ENCODE results near the gene GSTA1.
"Not testable (repeated sequence)": the region's sequence is repeated elsewhere in the genome, so short reads cannot be mapped to it uniquely, and the experiment has no call there.

The GSTA1 gene

GRCh38 chr6:52808660-52809059 is 5.0 kb upstream of the GSTA1 start:
- DNase-seq (ENCODE audit: low spot score): no peak

DNA sequence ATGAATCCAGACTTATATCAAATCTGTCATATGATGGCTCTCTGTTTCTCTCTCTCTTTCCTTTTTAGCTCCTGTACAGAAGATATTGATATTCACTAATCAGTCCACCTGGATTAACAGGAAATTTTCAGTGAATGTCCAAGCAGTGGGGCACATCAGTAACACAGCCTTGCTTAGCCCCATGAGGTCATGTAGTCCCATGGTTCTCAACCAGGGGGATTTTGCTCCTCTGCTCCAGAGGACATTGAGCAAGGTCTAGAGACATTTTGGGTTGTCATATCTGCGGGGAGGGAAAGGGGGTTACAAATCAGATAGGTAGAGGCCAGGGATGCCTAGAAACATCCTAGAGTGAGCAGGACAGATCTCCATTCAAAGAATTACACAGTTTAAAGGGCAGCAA is 810 bp downstream of the GSTA1 start:
- no peak for DNase-seq (ENCODE audit: low spot score)

GRCh38 chr6:52801188-52801841 is 2.3 kb downstream of the GSTA1 start:
- no peak for DNase-seq (ENCODE audit: low spot score)

DNA sequence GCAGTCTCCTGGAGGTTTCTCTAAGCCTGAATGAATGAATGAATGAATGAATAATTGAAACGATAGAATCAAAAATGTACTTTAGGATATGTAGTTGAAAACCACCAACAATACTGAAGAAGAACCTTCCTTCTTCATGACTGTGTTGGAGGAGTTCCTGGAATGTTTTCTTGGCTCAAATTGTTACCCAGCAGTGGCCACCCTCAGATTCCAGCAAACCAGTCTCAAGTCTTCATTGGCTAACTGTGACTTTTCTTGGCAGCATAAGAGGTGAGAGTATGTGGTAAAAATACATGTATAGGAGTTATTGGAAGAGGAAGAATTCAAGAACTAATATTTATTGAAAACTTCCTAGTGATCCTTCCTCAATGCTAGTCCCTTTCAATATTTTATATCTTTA is 4.3 kb downstream of the GSTA1 start:
- not testable (repeated sequence) for DNase-seq (ENCODE audit: low spot score)

GRCh38 chr6:52794366-52794765 is 9.2 kb downstream of the GSTA1 start:
- not testable (repeated sequence) for DNase-seq (ENCODE audit: low spot score)

DNA sequence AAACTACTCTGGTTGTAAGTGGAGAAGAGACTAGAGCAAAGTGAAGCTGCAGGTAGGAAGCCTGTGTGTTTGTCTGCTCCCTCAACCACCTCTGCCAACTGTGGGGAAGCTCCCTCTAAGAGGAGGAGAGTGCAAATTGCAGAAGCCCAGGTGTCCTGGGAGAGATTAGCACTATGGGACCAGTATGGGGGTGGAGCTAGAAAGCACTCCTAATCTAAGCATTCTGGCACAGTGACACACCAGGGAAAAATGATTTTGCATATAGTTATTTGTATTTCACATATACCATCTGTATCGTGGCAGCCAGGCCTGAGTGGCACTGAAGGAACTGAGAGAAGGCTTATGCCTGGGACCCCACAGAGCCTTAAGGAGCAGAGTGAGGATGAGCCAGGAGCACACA is 12.8 kb downstream of the GSTA1 start:
- DNase-seq (ENCODE audit: low spot score): no peak

GRCh38 chr6:52789658-52790057 is 14.0 kb downstream of the GSTA1 start:
- DNase-seq (ENCODE audit: low spot score): not testable (repeated sequence)

GRCh38 chr6:52788478-52788877 is 15.1 kb downstream of the GSTA1 start:
- no peak for DNase-seq (ENCODE audit: low spot score)

- DNase-seq (ENCODE audit: low spot score): no peak
Observed at GRCh38 chr6:52787917-52788316, 15.7 kb downstream of the GSTA1 start.

- DNase-seq (ENCODE audit: low spot score): no peak
Observed at GRCh38 chr6:52786249-52786956, 17.2 kb downstream of the GSTA1 start.

GRCh38 chr6:52782696-52783274 is 20.8 kb downstream of the GSTA1 start:
- not testable (repeated sequence) for DNase-seq (ENCODE audit: low spot score)

DNA sequence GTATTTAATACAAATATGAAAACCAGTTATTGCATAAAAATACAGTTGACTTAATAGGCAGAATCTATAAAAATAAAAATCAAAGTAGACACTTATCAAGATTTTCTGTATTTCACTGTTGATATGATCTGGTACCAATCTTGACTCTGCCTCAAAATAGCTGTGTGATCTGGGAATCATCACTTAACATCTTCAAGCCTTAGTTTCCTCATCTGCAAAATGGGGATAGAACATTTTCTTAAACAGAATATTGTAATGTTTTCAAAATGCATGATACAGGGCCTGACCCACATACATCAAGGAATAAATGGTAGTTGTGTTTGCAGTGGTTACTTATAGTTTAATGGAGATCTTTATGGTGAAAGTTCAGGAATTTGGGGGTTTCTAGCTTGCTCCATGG is 21.4 kb downstream of the GSTA1 start:
- DNase-seq (ENCODE audit: low spot score): not testable (repeated sequence)

DNA sequence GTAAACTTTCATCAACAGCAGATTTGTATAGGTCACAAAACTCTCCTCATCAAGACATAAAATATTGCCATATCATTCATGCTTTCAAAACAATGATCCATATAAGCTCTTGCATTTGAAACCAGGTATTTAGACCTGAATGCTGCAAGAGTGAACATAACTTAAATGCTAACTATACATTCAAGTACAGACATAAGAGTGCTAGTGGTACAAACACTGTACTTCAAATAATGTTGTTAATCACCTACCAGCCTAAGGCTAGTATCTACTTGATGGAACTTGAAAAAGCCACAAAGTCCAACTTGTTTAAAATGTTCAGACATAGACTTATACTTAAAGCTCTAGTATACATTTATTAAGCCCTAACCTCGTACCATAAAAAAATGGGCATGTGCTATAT is 24.4 kb downstream of the GSTA1 start:
- DNase-seq (ENCODE audit: low spot score): no peak

DNA sequence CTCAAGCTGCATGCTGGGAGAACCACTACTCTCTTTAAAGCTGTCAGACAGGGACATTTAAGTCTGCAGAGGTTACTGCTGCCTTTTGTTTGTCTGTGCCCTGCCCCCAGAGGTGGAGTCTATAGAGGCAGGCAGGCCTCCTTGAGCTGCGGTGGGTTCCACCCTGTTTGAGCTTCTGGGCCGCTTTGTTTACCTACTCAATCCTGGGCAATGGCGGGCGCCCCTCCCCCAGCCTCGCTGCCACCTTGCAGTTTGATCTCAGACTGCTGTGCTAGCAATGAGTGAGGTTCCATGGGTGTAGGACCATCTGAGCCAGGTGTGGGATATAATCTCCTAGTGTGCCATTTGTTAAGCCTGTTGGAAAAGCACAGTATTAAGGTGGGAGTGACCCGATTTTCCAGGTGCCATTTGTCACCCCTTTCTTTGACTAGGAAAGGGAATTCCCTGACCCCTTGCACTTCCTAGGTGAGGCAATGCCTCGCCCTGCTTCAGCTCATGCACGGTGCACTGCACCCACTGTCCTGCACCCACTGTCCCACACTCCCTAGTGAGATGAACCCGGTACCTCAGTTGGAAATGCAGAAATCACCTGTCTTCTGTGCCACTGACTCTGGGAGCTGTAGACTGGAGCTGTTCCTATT is 26.8 kb downstream of the GSTA1 start:
- DNase-seq (ENCODE audit: low spot score): not testable (repeated sequence)

DNA sequence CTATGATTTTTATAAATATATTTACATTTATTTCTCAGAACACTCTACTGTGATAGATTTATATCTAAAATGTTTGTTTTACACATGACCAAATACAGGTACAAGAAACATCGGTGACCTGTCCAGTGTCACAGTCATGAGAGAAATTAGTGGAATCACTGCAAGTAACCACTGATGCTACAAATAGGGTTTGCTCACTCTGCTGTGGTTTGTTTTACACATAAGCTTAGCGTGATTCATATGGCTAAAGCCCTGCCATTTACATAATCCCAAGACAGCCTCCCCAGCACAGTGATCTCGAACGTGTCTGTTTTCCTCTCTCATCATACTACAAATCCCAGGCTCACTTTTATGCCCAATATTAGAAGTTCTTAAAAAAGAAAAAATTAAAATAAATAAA is 34.2 kb downstream of the GSTA1 start:
- DNase-seq (ENCODE audit: low spot score): not testable (repeated sequence)

GRCh38 chr6:52767658-52768057 is 36.0 kb downstream of the GSTA1 start:
- DNase-seq (ENCODE audit: low spot score): not testable (repeated sequence)

DNA sequence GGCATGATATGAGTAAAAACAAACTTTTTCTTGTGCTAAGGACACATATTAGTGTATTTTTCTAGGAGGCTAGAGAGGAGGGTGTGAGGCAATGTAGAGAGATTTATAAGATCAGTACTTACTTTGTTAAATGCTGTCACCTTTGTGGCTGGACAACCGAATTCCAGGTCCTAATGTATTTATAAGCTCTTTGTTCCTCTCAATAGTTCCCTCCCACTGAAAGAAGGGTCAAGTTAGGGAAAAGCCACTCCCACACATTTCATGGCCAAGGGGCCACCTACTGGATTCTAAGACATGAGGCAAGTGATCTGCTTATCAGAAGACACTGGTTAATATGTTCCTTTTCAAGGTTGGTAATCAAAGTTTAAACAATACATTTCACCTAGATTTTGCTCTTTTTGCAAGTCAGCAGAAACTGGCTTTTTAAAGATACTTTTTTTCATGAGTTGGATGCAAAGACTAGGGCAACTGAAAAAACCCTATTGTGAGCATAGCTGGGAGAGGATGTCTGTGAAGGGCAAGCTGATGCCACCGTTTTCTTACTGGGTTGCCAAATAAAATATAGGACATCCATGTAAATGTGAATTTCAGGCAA is 40.2 kb downstream of the GSTA1 start, which contains the start of gene GSTA2:
GSTA2 (minus strand) TSS at position 154 of the 595 bp plus-strand sequence. CDS start 5,528 bp downstream, outside the sequence.
- DNase-seq (ENCODE audit: low spot score): not testable (repeated sequence)

- not testable (repeated sequence) for DNase-seq (ENCODE audit: low spot score)
Observed at GRCh38 chr6:52761673-52762491, 41.7 kb downstream of the GSTA1 start.

- DNase-seq (ENCODE audit: low spot score): no peak
Observed at GRCh38 chr6:52760105-52760765, 43.4 kb downstream of the GSTA1 start.

GRCh38 chr6:52759085-52759484 is 44.5 kb downstream of the GSTA1 start:
- no peak for DNase-seq (ENCODE audit: low spot score)
